ENCODE measurements around the gene HOMER2. TPM values are rescaled to one million over a fixed set of nuclear protein-coding genes. Genes with fewer than 3 reads are reported as not detected.

Gene HOMER2
- total RNA-seq, 1 donor from 2014 or later, result 12.2 TPM

DNA sequence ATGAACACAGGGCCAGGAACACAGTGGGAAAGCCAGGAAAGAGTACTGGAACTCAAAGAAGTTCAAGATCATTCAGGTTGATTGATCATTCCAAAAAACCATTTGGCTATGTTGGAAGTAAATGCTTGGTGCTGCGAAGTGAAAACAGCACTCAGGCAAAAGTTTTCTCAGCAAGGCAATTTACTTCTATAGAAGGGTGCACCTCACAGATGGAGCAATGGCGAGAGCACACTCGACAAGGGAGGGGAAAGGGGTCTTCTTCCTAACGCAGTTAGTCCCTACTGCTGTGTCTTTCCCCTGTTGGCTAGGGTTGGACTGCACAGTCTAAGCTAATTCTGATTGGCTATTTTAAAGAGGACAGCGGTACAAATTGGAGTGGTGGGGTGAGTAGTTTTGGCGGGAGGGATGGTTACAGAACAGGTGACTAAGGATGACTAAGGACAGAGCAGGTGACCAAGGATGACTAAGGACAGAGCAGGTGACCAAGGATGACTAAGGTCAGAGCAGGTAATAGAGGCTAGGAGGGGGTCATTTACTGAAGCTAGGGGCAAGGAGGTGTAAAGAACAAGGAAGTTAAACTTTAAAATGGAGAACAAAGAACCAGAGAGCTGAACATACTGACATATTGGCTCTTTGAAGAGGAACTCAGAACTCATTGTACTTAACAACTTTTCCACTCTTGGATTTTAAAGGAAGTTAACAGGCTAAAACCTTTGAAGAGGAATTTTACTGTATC is 43.3 kb downstream of the HOMER2 start:
- Histone ChIP-seq H3K27ac (ENCODE audit: low read depth, low read length) (no peak overlapping the region), H3K9me3 (ENCODE audit: insufficient read depth, low read depth, low read length) (peaks cover 2% of the 10 kb centered on the region), H3K9ac (ENCODE audit: low read length) (no peak overlapping the region), H4K20me1 (ENCODE audit: insufficient read depth, low read length) (no peaks in the 10 kb centered on the region), H3K4me1 (ENCODE audit: insufficient read depth, low read length) (no peaks in the 10 kb centered on the region), H3K36me3 (ENCODE audit: insufficient read depth, low read length) (no peaks in the 10 kb centered on the region), H3K4me3 (ENCODE audit: insufficient read depth, low read depth, low read length) (no peak overlapping the region), H3K79me2 (ENCODE audit: insufficient read depth, low read length) (no peaks in the 10 kb centered on the region), H3K27me3 (ENCODE audit: insufficient read depth, low read length) (no peaks in the 10 kb centered on the region), H3K4me2 (ENCODE audit: low read length) (no peak overlapping the region), H2AFZ (ENCODE audit: low read depth, low read length) (no peak overlapping the region)
- H3K27me3 Mint-ChIP-seq (ENCODE audit: low read depth, unreplicated experiment), result no peaks in the 10 kb centered on the region
- H3K36me3 Mint-ChIP-seq (ENCODE audit: low read depth, unreplicated experiment), result peaks cover 13% of the 10 kb centered on the region
- no peak overlapping the region for H3K27ac Mint-ChIP-seq (ENCODE audit: unreplicated experiment)
- no peaks in the 10 kb centered on the region for H3K4me1 Mint-ChIP-seq (ENCODE audit: low read depth, unreplicated experiment)
- no peak for TF ChIP-seq EZH2 (IDR thresholded peaks at IDR 0.05; ENCODE audit: insufficient read depth, low read length)
- TF ChIP-seq, protein P1, sequence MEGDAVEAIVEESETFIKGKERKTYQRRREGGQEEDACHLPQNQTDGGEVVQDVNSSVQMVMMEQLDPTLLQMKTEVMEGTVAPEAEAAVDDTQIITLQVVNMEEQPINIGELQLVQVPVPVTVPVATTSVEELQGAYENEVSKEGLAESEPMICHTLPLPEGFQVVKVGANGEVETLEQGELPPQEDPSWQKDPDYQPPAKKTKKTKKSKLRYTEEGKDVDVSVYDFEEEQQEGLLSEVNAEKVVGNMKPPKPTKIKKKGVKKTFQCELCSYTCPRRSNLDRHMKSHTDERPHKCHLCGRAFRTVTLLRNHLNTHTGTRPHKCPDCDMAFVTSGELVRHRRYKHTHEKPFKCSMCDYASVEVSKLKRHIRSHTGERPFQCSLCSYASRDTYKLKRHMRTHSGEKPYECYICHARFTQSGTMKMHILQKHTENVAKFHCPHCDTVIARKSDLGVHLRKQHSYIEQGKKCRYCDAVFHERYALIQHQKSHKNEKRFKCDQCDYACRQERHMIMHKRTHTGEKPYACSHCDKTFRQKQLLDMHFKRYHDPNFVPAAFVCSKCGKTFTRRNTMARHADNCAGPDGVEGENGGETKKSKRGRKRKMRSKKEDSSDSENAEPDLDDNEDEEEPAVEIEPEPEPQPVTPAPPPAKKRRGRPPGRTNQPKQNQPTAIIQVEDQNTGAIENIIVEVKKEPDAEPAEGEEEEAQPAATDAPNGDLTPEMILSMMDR (IDR thresholded peaks at IDR 0.05; ENCODE audit: insufficient read depth, low read depth, low read length), result no peak
- FAIRE-seq (no peak), DNase-seq (ENCODE audit: low read depth) (no peak)
- peaks cover 14% of the 10 kb centered on the region for H3K9me3 Mint-ChIP-seq (ENCODE audit: unreplicated experiment)
- H3K4me3 Mint-ChIP-seq (ENCODE audit: unreplicated experiment), result no peak overlapping the region

DNA sequence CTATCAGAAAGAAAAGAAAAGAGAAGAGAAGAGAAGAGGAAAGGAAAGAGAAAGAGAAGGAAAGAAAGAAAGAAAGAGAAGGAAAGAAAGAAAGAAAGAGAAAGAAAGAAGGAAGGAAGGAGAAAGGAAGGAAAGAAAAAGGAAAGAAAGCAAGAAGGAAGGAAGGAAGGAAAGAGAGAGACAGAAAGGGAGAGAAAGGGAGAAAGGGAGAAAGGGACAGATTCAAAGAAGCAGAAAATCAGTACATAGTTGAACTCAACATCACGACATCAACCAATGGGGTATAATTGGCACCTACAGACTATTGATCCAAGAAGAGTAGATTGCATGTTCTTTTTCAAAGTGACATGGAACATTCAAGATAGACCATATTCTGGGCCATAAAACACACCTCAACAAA is 45.2 kb downstream of the HOMER2 start:
- Histone ChIP-seq H3K36me3 (ENCODE audit: insufficient read depth, low read length) (no peaks in the 10 kb centered on the region), H3K9me3 (ENCODE audit: insufficient read depth, low read depth, low read length) (peaks cover 2% of the 10 kb centered on the region), H3K9ac (ENCODE audit: low read length) (no peak overlapping the region), H3K27ac (ENCODE audit: low read depth, low read length) (no peak overlapping the region), H3K4me1 (ENCODE audit: insufficient read depth, low read length) (no peaks in the 10 kb centered on the region), H2AFZ (ENCODE audit: low read depth, low read length) (no peak overlapping the region), H3K4me3 (ENCODE audit: insufficient read depth, low read depth, low read length) (no peak overlapping the region), H3K79me2 (ENCODE audit: insufficient read depth, low read length) (no peaks in the 10 kb centered on the region), H3K27me3 (ENCODE audit: insufficient read depth, low read length) (no peaks in the 10 kb centered on the region), H4K20me1 (ENCODE audit: insufficient read depth, low read length) (no peaks in the 10 kb centered on the region), H3K4me2 (ENCODE audit: low read length) (no peak overlapping the region)
- Mint-ChIP-seq H3K4me1 (ENCODE audit: low read depth, unreplicated experiment) (no peaks in the 10 kb centered on the region), H3K4me3 (ENCODE audit: unreplicated experiment) (no peak overlapping the region), H3K9me3 (ENCODE audit: unreplicated experiment) (peaks cover 14% of the 10 kb centered on the region), H3K36me3 (ENCODE audit: low read depth, unreplicated experiment) (peaks cover 15% of the 10 kb centered on the region), H3K27me3 (ENCODE audit: low read depth, unreplicated experiment) (no peaks in the 10 kb centered on the region), H3K27ac (ENCODE audit: unreplicated experiment) (peak overlapping the region; percentile 30)
- no peak for TF ChIP-seq EZH2 (IDR thresholded peaks at IDR 0.05; ENCODE audit: insufficient read depth, low read length)
- TF ChIP-seq, protein P1 (IDR thresholded peaks at IDR 0.05; ENCODE audit: insufficient read depth, low read depth, low read length), result no peak
- FAIRE-seq, result no peak
- no peak for DNase-seq (ENCODE audit: low read depth)

DNA sequence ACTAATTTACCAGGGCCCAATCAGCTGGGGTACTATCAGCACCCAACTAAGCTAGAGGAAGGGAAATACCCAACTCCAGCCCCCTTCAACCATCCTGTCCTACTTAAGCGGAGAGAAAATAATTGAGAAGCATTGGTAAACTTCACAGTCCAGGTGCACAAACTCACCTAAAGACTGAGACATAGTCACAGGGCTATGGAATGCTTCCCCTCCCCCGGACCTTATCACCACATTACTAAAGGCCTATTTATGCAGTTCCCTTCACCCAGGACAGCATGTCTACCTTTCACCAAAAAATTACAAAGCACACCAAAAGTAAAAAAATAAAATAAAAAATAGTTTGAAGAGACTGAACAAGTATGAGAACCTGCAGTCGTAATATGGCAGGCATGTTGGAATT is 47.9 kb downstream of the HOMER2 start:
- Histone ChIP-seq H4K20me1 (ENCODE audit: insufficient read depth, low read length) (peaks cover 5% of the 10 kb centered on the region), H3K36me3 (ENCODE audit: insufficient read depth, low read length) (no peaks in the 10 kb centered on the region), H3K4me1 (ENCODE audit: insufficient read depth, low read length) (no peaks in the 10 kb centered on the region), H3K79me2 (ENCODE audit: insufficient read depth, low read length) (no peaks in the 10 kb centered on the region), H2AFZ (ENCODE audit: low read depth, low read length) (no peak overlapping the region), H3K27me3 (ENCODE audit: insufficient read depth, low read length) (no peaks in the 10 kb centered on the region), H3K9me3 (ENCODE audit: insufficient read depth, low read depth, low read length) (peaks cover 2% of the 10 kb centered on the region), H3K9ac (ENCODE audit: low read length) (no peak overlapping the region), H3K4me3 (ENCODE audit: insufficient read depth, low read depth, low read length) (no peak overlapping the region), H3K4me2 (ENCODE audit: low read length) (no peak overlapping the region), H3K27ac (ENCODE audit: low read depth, low read length) (no peak overlapping the region)
- no peaks in the 10 kb centered on the region for H3K27me3 Mint-ChIP-seq (ENCODE audit: low read depth, unreplicated experiment)
- TF ChIP-seq, protein P1 (IDR thresholded peaks at IDR 0.05; ENCODE audit: insufficient read depth, low read depth, low read length), result no peak
- TF ChIP-seq EZH2 (IDR thresholded peaks at IDR 0.05; ENCODE audit: insufficient read depth, low read length), result no peak
- FAIRE-seq (no peak), DNase-seq (ENCODE audit: low read depth) (no peak)
- H3K36me3 Mint-ChIP-seq (ENCODE audit: low read depth, unreplicated experiment), result peaks cover 10% of the 10 kb centered on the region
- H3K9me3 Mint-ChIP-seq (ENCODE audit: unreplicated experiment), result peaks cover 14% of the 10 kb centered on the region
- H3K4me1 Mint-ChIP-seq (ENCODE audit: low read depth, unreplicated experiment), result peaks cover 3% of the 10 kb centered on the region
- H3K27ac Mint-ChIP-seq (ENCODE audit: unreplicated experiment), result no peak overlapping the region
- H3K4me3 Mint-ChIP-seq (ENCODE audit: unreplicated experiment), result no peak overlapping the region
